GM13977 (cell line): Measurements from ENCODE around the gene GTF2IRD1.

Experiments
- DNase-seq: peaks from one replicate; pipeline ENCODE4 v3.0.0; 2012; ENCODE audit warnings: low spot score
- in situ Hi-C: fragments of 300-500 bp; cut with MboI; formaldehyde crosslinking; loops from one replicate; pipeline ENCODE4 v1.12.0; 2022; ENCODE audit warnings: low sequenced_read_pairs, low pct_unique_long_range_greater_than_20kb, mixed read lengths, inconsistent platforms; ENCODE audit not compliant: unreplicated experiment
- TF ChIP-seq, protein P1 (sequence below): IDR thresholded peaks from 2 replicates; pipeline ENCODE4 v1.5.1; 2012; ENCODE audit warnings: mild to moderate bottlenecking, control low read depth; ENCODE audit not compliant: insufficient read depth; ENCODE audit errors: extremely low read depth, missing control alignments

GTF2IRD1 gene

DNA sequence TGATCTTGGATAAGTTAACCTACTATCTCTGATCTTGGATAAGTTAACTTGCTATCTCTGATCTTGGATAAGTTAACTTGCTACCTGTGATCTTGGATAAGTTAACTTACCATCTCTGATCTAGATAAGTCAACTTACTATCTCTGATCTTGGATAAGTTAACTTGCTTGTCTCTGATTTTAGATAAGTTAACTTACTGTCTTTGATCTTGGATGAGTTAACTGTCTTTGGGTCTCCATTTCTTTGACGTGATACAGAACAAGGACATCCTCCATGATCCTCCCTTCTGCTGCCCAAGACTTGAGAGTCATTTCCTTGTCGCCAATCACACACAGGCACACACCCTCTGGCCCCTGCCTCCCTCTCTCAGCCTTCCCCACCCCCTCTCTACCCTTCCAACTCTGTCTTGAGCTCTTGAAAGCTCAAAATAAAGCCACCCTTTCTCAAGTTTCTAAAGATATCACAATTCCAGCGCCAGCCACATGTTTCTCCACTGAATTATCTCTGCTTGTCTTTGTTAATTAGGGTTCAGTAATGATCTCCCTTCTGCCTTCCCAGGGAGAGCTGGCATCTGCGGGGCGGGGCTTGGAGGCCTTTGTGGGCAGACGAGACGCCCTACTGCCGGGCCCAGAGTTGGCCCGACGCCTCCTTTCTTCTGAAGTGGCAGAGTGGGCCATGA lies 118.7 kb downstream of the GTF2IRD1 start:
- in situ Hi-C loops = no loop called here
- TF ChIP-seq, protein P1, sequence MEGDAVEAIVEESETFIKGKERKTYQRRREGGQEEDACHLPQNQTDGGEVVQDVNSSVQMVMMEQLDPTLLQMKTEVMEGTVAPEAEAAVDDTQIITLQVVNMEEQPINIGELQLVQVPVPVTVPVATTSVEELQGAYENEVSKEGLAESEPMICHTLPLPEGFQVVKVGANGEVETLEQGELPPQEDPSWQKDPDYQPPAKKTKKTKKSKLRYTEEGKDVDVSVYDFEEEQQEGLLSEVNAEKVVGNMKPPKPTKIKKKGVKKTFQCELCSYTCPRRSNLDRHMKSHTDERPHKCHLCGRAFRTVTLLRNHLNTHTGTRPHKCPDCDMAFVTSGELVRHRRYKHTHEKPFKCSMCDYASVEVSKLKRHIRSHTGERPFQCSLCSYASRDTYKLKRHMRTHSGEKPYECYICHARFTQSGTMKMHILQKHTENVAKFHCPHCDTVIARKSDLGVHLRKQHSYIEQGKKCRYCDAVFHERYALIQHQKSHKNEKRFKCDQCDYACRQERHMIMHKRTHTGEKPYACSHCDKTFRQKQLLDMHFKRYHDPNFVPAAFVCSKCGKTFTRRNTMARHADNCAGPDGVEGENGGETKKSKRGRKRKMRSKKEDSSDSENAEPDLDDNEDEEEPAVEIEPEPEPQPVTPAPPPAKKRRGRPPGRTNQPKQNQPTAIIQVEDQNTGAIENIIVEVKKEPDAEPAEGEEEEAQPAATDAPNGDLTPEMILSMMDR = no peak
- DNase-seq = no peak

GRCh38 chr7:74573512-74573911 lies 119.8 kb downstream of the GTF2IRD1 start:
- in situ Hi-C loops = no loop called here
- peak; percentile 36 for DNase-seq
- TF ChIP-seq, protein P1 = no peak

GRCh38 chr7:74575083-74575784 lies 121.5 kb downstream of the GTF2IRD1 start:
- in situ Hi-C loops = no loop called here
- no peak for DNase-seq
- TF ChIP-seq, protein P1 = no peak

- TF ChIP-seq, protein P1 = no peak
- no peak for DNase-seq
- in situ Hi-C loops = no loop called here
These were observed 122.1 kb downstream of the GTF2IRD1 start for GRCh38 chr7:74575811-74576210.

GRCh38 chr7:74579800-74580685 lies 126.3 kb downstream of the GTF2IRD1 start:
- in situ Hi-C loops = no loop called here
- TF ChIP-seq, protein P1 = no peak
- no peak for DNase-seq

DNA sequence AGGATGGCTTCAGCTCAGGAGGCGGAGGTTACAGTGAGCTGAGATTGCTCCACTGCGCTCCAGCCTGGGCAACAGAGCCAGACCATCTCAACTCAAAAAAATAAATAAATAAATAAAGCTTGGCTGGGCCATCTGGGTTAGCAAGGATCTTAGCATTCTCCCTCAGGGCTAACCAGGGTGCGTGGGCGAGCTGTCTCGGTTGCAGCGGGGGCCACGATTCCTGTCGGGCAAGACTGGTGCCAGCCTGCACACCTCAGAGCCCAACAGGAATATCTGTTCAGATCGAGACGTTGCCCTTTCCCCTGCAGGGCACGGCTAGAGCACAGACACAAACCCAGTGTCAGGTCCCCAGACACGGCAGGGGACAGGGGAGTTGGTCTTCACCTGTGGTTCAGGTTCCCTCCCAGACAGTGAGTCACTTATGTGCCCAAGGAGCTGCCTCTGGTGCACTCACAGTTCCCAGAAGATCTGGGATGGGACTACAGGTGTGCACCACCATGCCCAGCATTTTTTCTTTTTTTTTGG lies 128.3 kb downstream of the GTF2IRD1 start:
- in situ Hi-C loops = no loop called here
- TF ChIP-seq, protein P1 = no peak
- DNase-seq = no peak
